Posterior cingulate gyrus (tissue), 11 donors: ENCODE measurements around the gene XYLT1.
"Not testable (repeated sequence)": the region's sequence is repeated elsewhere in the genome, so short reads cannot be mapped to it uniquely, and the experiment has no call there.

Experiments
- DNase-seq, 10 donors: peaks; one replicate each; pipeline versions ENCODE4 v3.0.0 to v3.0.0-alpha.2; 2020 to 2021; ENCODE audit warnings: mixed read lengths in 3 of 10
- intact Hi-C: fragments of 100-400 bp; cut with DNase I; formaldehyde crosslinking; loops from one replicate; pipeline ENCODE4 v1.15.1; 2023

Gene XYLT1

GRCh38 chr16:17327664-17328335 is 143.0 kb downstream of the XYLT1 start:
- peak in 1 of 10 donors; percentile 12 for DNase-seq
- intact Hi-C loops, result no loop called here

- no peak for DNase-seq
- intact Hi-C loops, result no loop called here
Measured at GRCh38 chr16:17325476-17326143, 145.2 kb downstream of the XYLT1 start.

- DNase-seq, result no peak
- intact Hi-C loops, result no loop called here
Measured at GRCh38 chr16:17324451-17324850, 146.3 kb downstream of the XYLT1 start.

GRCh38 chr16:17323171-17323570 is 147.6 kb downstream of the XYLT1 start:
- intact Hi-C loops, result no loop called here
- DNase-seq, result no peak

- no peak for DNase-seq
- intact Hi-C loops, result no loop called here
Measured at GRCh38 chr16:17321824-17322223, 148.9 kb downstream of the XYLT1 start.

GRCh38 chr16:17320009-17320408 is 150.8 kb downstream of the XYLT1 start:
- intact Hi-C loops, result no loop called here
- no peak for DNase-seq

- intact Hi-C loops, result no loop called here
- DNase-seq, result no peak
Measured at GRCh38 chr16:17318238-17318637, 152.5 kb downstream of the XYLT1 start.

- intact Hi-C loops, result no loop called here
- no peak for DNase-seq
Measured at GRCh38 chr16:17316005-17316404, 154.8 kb downstream of the XYLT1 start.

GRCh38 chr16:17313793-17314547 is 156.8 kb downstream of the XYLT1 start:
- no peak for DNase-seq
- intact Hi-C loops, result no loop called here

- intact Hi-C loops, result no loop called here
- DNase-seq, result peak; percentile 20 to 93 (median 49)
Measured at GRCh38 chr16:17313085-17313611, 157.6 kb downstream of the XYLT1 start.

- intact Hi-C loops, result no loop called here
Measured at GRCh38 chr16:17312094-17312710, 158.6 kb downstream of the XYLT1 start.

GRCh38 chr16:17311333-17312093 is 159.2 kb downstream of the XYLT1 start:
- intact Hi-C loops, result no loop called here
- no peak for DNase-seq

More at GRCh38 chr16:17312094-17312710, 158.6 kb downstream of the XYLT1 start:
- DNase-seq, result no peak

GRCh38 chr16:17309510-17309909 is 161.2 kb downstream of the XYLT1 start:
- intact Hi-C loops, result no loop called here

GRCh38 chr16:17308186-17308585 is 162.6 kb downstream of the XYLT1 start:
- DNase-seq, result no peak

More at GRCh38 chr16:17309510-17309909, 161.2 kb downstream of the XYLT1 start:
- no peak for DNase-seq

GRCh38 chr16:17307504-17307903 is 163.3 kb downstream of the XYLT1 start:
- no peak for DNase-seq
- intact Hi-C loops, result no loop called here

More at GRCh38 chr16:17308186-17308585, 162.6 kb downstream of the XYLT1 start:
- intact Hi-C loops, result no loop called here

GRCh38 chr16:17306745-17307144 is 164.0 kb downstream of the XYLT1 start:
- intact Hi-C loops, result no loop called here
- DNase-seq, result no peak

- intact Hi-C loops, DNase-seq: not testable (repeated sequence)
Measured at GRCh38 chr16:17306211-17306610, 164.5 kb downstream of the XYLT1 start.

- DNase-seq, result no peak
- intact Hi-C loops, result no loop called here
Measured at GRCh38 chr16:17305694-17306093, 165.1 kb downstream of the XYLT1 start.

GRCh38 chr16:17304491-17305119 is 166.2 kb downstream of the XYLT1 start:
- DNase-seq, result no peak
- intact Hi-C loops, result no loop called here

- intact Hi-C loops, result no loop called here
- DNase-seq, result no peak
Measured at GRCh38 chr16:17304106-17304490, 166.7 kb downstream of the XYLT1 start.
